Measurements from ENCODE around the gene BRSK2. TPM values are rescaled to one million over a fixed set of nuclear protein-coding genes. Genes with fewer than 3 reads are reported as not detected.
A peak's percentile ranks its signal among the peaks of the same experiment; 100 is the strongest.
"Not testable (repeated sequence)": the region's sequence is repeated elsewhere in the genome, so short reads cannot be mapped to it uniquely, and the experiment has no call there.

Gene BRSK2
- total RNA-seq, 1 donor from 2014 or later: 2.2 TPM

DNA sequence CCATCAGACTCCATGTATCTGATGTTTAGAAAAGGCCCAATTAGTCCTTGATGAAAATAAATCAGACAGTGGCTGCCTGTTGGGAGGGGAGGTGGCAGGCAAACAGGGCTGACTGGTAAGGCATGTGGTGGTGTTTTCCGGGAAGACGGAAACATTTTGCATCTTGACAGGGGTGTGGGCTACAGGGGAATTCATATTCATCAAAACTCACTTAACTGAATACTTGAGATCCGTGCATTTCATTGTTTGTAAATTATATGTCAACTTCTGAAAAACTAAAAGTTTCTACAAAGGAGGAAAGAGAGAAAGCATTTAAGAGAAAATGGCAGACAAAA is 107.0 kb downstream of the BRSK2 start:
- no peak for DNase-seq (ENCODE audit: low spot score)

GRCh38 chr11:1497600-1497999 is 107.9 kb downstream of the BRSK2 start:
- no peak for DNase-seq (ENCODE audit: low spot score)

GRCh38 chr11:1498262-1498661 is 108.5 kb downstream of the BRSK2 start:
- DNase-seq (ENCODE audit: low spot score): no peak

GRCh38 chr11:1499261-1499890 is 109.6 kb downstream of the BRSK2 start:
- DNase-seq (ENCODE audit: low spot score): no peak

- DNase-seq (ENCODE audit: low spot score): no peak
Measured at GRCh38 chr11:1499899-1500298, 110.2 kb downstream of the BRSK2 start.

DNA sequence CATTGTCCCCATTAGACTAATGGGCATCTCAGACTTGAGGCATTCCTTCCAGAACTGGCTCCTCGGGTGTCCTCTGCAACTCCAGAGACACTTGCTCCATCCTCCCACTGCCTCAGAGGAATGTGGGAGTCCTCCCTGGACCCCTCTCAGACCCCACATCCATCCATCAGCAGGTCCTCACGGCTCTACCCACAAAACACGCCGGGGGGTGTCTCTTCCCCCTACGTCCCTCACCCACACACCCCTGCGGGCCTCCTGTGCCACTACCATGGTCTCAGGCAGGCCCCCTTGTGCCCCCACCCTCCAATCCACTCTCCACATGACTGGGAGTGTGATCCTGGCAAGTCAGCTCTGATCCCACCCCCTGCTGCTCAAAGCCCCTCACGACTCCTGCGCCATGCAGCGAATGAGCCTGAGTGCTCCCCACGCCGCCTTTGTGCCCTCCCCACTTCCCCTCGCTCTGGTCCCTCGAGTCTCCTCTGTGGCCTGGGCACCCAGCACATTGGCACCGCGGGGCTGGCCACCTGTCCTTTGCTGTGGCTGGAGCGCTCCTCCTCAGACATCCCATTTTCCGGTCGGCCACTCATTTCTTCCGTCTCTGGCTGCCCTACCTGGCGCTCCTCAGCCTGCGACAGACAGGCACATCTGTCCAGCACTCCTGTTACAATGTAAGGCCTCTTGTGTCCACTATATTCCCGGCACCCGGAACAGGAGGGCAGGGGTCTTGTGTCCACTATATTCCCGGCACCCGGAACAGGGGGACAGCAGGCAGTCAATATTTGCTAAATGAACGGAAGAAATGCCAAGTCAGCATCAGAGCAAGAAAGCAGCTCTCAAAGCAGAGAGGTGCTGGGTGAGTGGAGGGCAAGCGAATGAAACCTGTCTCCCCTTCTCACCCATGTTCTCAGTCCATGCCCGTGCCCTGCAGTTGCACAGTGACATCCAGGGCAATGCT is 111.0 kb downstream of the BRSK2 start:
- no peak for DNase-seq (ENCODE audit: low spot score)

DNA sequence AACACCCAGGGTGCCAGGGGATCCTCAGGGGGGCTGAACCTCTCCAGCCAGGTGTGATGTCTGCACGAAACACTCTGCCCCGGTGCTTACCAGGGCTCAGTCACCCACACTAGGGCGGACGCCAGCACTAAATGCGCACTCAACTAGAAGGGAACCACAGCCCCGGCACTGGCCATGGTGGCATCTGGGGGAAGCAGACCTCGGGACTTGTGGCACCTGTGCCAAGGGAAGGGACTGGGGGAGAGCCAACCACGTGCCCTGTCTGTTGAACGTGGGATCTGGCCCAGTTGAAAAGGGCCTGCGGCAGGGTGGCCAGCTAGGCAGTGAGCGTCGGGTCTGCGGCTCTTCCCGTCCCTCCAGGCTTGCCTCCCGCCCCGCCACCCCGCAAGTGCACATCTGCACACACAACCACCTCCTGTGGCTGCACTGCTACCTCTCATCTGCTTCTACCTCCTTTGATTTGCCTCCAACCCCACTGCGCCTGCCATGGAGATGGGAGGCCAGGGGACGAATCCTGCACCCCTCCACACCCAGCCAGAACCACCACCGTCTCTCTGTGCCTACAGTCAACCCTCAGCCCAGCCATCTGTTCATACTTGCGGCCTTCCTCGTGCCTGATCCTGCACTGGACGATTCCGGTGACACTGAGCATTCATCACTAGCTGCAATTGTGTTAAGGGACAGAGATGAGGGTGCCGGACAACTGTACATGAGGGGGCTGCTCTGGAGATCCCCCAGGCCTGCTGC is 111.9 kb downstream of the BRSK2 start:
- no peak for DNase-seq (ENCODE audit: low spot score)

- DNase-seq (ENCODE audit: low spot score): no peak
Measured at GRCh38 chr11:1502168-1502953, 112.6 kb downstream of the BRSK2 start.

DNA sequence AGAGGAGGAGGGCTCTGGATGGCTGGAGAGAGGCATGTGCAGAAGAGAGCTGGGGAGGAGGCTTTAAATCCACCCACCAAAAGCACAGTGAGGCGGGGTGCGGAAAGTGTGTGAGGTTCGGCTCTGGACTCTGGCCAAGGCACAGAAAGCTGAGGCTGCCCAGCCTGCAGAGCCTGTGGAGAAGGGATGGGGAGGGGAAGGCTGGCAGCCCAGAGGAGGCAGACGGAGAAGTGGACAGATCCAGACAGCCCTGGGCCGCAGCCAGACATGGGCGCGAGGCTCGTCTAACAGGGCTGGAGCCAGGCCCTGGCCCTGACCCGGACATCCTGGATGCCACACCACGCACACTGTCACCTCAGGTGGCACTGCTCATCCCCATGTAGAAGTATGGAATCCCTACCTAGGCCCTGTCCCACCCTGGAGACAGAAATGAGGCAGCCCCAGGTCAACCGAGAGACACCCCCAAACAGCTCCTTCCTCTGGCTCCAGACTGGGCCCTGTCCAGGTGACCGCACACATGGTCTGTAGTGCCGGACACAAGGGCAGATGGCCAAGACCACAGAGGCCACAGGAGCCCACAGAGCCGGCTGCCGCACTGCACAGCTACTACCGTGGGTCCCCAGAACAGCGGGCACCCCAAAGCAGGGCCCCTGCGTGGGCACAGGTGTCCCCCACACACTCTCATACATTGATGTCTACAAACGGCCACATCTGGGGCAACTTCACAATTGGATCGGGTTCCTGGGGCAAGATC is 113.4 kb downstream of the BRSK2 start:
- DNase-seq (ENCODE audit: low spot score): peak; percentile 85

DNA sequence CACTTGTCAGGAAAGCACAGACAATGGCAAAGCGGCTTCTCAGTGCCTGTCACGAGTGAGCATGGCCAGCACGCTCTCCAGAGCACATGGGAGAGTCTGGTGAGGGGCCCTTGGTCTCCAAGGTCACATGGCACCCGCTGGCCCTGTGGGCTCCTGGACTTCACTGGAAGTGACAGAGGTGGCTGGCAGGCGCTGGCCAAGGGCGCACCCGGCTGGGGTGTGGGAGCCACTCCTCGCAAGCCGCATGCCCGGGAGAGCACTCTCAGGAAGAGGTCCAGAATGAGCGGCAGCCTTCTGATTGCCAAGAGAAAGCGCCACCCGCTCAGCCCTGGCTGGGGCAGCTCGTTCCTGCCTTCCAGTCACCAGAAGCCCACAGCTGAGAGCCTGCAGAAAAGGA is 114.0 kb downstream of the BRSK2 start:
- no peak for DNase-seq (ENCODE audit: low spot score)

DNA sequence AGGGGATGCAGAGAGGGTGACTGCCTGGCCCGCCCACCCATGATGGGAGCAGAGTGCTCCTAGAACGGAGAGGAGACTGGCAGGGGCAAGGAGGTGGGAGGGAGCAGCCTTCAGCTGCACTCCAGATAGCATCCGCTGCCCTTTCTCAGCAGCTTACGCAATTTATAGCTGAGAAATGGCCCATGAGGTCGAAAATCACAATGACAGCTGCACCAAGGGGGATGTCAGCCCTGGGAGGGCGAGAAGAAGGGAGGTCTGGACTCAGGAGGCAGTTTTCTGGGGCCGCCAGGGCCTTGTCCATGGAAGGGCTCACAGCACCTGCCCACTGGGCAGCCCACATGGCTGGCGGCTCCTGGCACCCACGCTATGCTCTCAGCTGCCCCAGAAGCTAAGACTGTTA is 114.4 kb downstream of the BRSK2 start:
- no peak for DNase-seq (ENCODE audit: low spot score)

GRCh38 chr11:1504581-1505290 is 115.0 kb downstream of the BRSK2 start:
- DNase-seq (ENCODE audit: low spot score): no peak

- DNase-seq (ENCODE audit: low spot score): no peak
Measured at GRCh38 chr11:1505480-1505879, 115.7 kb downstream of the BRSK2 start.

GRCh38 chr11:1506981-1507380 is 117.2 kb downstream of the BRSK2 start:
- no peak for DNase-seq (ENCODE audit: low spot score)

- no peak for DNase-seq (ENCODE audit: low spot score)
Measured at GRCh38 chr11:1507381-1508140, 117.8 kb downstream of the BRSK2 start.

DNA sequence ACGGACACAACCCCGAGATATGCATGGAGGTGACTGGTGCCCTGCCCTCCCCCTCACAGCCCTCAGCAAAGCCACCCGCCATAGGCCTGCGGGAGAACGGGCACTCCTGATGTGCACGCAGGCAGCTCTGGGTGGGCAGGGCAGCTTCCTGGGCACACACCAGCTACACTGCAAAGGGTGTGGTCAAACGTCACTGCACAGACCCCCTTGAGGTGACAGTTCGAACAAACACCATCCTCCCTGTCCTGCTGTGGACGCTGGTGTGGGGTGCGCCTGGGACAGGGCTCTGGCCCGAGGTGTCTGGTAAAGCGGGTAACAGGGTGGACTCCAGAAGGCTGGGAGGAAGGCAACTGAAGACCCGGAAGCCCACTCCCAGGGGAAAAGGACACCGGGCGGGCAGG is 118.8 kb downstream of the BRSK2 start:
- no peak for DNase-seq (ENCODE audit: low spot score)

GRCh38 chr11:1508986-1509385 is 119.3 kb downstream of the BRSK2 start:
- DNase-seq (ENCODE audit: low spot score): no peak

GRCh38 chr11:1509626-1510255 is 120.0 kb downstream of the BRSK2 start:
- DNase-seq (ENCODE audit: low spot score): no peak

GRCh38 chr11:1510351-1510750 is 120.6 kb downstream of the BRSK2 start:
- DNase-seq (ENCODE audit: low spot score): not testable (repeated sequence)

Measured in umbilical cord (tissue), 2 donors.